CD1c-positive myeloid dendritic cell (primary cell): ENCODE results near the gene FTH1.

Source experiments
- DNase-seq: peaks from one replicate; pipeline ENCODE4 v3.0.0-alpha.2; 2016; ENCODE audit errors: extremely low spot score

Gene FTH1

GRCh38 chr11:61978703-61979661 lies 11.5 kb upstream of the FTH1 start:
- DNase-seq = no peak

GRCh38 chr11:61976813-61977475 lies 9.5 kb upstream of the FTH1 start:
- DNase-seq = no peak

GRCh38 chr11:61976420-61976800 lies 9.0 kb upstream of the FTH1 start:
- no peak for DNase-seq

GRCh38 chr11:61975638-61976419 lies 8.4 kb upstream of the FTH1 start:
- DNase-seq = peak; percentile 39

- DNase-seq = no peak
Observed at GRCh38 chr11:61974766-61975631, 7.6 kb upstream of the FTH1 start.

GRCh38 chr11:61973476-61974162 lies 6.2 kb upstream of the FTH1 start:
- peak; percentile 51 for DNase-seq

- DNase-seq = peak; percentile 90
Observed at GRCh38 chr11:61972672-61973475, 5.4 kb upstream of the FTH1 start.

GRCh38 chr11:61972112-61972671 lies 4.8 kb upstream of the FTH1 start:
- no peak for DNase-seq

- peak; percentile 96 for DNase-seq
Observed at GRCh38 chr11:61971248-61972111, 4.0 kb upstream of the FTH1 start.

- DNase-seq = peak; percentile 90
Observed at GRCh38 chr11:61969838-61970662, 2.6 kb upstream of the FTH1 start.

- DNase-seq = no peak
Observed at GRCh38 chr11:61969391-61969758, 1.9 kb upstream of the FTH1 start.

- no peak for DNase-seq
Observed at GRCh38 chr11:61968758-61969390, 1.4 kb upstream of the FTH1 start.

- DNase-seq = peak; percentile 92
Observed at GRCh38 chr11:61967924-61968757, 707 bp upstream of the FTH1 start.

GRCh38 chr11:61966734-61967115 lies 709 bp downstream of the FTH1 start:
- no peak for DNase-seq

- peak; percentile 62 for DNase-seq
Observed at GRCh38 chr11:61964666-61965271, 2.7 kb downstream of the FTH1 start.
